Inferior parietal cortex (tissue), 1 donor: ENCODE measurements around the gene XRCC6.
"Not testable (repeated sequence)": the region's sequence is repeated elsewhere in the genome, so short reads cannot be mapped to it uniquely, and the experiment has no call there.

Experiments used
- DNase-seq: peaks from one replicate; pipeline ENCODE4 v3.0.0-alpha.2; 2016; ENCODE audit errors: extremely low spot score

The XRCC6 gene

DNA sequence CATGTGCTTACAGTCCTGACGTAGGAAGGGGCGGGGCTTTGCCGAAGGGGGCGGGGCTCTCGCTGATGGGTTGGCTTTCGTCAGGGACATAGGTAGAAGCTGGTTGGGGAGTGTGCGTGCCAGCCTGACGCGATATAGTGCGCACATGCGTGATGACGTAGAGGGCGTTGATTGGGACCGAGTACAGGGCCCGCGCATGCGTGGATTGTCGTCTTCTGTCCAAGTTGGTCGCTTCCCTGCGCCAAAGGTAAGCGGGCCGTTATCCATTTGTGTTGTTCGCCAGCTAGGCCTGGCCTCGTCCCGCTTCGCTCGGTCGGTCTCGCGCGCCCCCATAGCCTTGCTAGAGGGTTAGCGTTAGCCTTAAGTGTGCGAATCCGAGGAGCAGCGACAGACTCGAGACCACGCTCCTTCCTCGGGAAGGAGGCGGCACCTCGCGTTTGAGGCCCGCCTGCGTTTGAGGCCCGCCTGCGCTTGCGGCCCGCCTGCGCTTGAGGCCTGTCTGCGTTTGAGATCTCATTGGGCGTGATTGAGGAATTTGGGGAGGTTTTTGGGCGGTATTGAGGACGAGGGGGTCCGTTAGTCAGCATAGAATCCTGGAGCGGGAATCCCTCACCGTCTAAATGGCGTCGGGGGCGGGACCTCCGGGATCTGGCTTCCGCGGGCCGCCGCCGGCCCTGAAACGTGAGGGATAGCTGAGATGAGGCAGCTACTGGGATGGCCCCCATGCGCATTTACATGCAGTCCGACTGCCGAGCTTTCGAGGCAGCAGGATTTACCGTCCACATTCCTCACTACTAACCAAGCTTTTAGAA lies at the start of gene XRCC6:
TSS of gene XRCC6 (plus strand) at position 197 of the 812 bp plus-strand sequence. CDS start 710 bp downstream, outside the sequence.
- peak; percentile 99 for DNase-seq

DNA sequence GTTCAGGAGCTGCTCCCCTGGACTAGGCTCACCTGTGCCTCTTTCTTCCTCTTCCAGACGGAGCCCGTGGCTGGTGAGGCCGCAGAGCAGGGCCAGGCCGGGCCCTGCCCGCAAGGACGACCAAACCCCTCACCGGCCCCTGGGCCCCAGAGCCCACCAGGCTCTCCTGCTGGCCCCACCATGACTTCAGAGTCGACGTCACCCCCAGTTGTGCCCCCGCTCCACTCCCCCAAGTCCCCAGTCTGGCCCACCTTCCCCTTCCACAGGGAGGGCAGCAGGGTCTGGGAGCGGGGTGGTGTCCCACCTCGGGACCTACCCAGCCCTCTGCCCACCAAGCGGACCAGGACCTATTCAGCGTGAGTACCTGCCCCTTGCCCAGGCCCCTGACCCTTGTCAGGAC lies 49.3 kb upstream of the XRCC6 start:
- no peak for DNase-seq

DNA sequence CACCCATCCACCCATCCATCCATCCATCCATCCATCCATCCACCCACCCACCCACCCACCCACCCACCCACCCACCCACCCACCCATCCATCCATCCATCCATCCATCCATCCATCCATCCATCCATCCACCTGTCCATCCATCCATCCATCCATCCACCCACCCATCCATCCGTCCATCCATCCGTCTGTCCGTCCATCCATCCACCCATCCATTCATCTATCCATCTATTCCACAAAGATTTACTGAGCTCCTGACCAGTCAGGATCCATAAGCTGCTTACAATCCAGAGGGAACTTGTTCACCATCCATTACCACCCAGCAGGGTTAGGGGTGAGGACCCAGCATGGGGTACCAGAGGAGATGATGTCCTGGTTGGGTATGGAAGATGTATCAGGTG lies 48.8 kb upstream of the XRCC6 start:
- DNase-seq = not testable (repeated sequence)

DNA sequence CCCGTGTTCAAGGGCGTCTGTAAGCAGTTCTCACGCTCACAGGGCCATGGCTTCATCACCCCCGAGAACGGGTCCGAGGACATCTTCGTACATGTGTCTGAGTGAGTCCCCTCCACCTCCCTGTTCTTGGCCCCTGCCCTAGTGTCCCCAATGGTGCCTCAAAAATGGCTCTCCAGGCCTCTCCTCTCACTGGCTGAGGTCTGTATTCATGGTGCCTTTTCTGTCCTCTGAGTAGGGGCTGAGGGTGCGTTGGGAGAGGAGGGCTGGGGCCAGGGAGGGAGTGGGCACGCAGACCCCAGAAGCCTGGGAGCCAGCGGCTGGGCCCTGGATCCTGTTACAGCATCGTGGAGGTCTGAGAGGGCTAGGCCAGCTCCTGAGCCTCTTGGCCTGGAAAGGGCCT lies 47.4 kb upstream of the XRCC6 start:
- DNase-seq = no peak

DNA sequence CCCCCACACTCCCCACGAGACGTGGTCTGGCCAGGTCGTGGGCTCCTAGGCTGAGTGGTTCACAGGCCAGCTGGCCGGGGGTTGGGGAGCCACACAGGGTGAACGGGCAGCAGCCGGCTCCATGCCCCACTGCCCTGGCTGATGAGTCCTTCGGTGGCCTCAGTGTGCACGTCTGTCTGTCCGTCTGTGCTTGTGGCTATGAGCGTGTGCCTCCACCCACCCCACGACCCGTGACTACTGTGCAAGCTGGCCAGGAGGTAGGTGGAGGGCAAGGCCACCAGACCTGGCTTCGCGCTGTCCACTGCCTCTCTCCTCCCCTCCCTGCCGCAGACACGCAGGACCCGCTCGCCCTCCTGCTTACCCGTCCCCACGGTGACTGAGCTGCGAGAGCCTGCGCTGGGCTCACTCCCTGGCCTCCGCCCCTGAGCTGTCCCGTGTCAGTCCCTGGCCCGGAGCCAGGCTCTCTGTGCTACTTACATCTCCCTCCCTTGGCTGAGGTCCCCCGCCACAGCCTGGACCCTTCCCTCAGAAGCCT lies 46.2 kb upstream of the XRCC6 start:
- no peak for DNase-seq

DNA sequence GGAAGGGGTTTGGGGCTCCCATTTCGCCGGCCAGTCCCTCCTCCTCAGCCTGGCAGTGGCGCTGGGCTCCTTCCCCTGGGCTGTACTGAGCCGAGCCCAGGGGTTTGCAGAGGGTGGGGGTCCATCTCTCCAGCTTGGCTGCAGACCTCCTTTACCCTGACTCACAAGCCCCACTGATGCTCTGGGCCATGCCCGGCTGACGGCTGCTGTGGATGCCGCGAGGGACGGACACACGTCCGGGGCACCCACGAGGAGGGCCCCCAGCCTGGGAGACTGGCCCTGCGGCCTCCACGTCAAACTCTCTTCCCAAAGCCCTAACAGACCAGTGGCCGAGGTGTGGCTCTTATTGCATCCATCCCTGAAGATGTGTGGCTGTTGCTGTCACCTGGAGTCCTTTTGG lies 45.6 kb upstream of the XRCC6 start:
- no peak for DNase-seq

DNA sequence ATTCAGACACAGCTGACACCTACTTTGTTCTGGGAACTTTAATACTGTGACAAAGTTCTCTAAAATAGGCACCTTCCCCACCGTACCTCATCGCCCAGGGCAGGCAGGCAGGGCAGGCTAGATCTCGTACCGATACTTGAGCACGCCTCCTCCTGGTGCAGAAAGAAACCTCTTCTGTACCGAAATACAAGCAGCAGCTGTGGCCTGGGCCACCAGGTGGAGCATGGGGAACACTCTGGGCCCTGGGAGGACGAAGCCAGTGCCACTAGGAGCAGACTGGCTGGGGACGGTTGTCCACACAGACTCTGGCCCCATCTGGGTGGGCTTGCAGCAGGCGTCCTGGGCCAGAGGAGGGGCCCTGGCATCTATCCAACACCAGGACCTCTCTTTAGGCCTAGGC lies 44.2 kb upstream of the XRCC6 start:
- DNase-seq = no peak

DNA sequence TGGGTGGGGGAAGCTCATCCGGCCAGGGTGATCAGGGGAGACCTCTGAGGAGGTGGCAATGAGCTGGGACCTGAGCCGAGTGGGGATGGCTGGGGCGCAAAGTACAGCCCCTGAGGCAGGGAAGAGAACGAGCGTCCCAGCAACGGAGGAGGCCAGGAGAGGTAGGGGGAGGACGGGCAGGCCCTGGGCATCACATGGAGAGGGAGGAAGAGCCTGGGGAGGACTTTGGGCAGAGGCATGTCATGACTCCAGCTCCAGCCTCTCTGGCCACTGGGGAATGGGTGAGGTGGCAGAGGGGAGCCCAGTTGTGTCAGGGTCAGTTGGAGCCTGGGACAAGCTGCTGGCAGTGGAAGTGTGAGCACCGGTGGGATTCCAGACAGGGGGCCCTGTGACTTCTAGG lies 43.0 kb upstream of the XRCC6 start:
- DNase-seq = no peak

DNA sequence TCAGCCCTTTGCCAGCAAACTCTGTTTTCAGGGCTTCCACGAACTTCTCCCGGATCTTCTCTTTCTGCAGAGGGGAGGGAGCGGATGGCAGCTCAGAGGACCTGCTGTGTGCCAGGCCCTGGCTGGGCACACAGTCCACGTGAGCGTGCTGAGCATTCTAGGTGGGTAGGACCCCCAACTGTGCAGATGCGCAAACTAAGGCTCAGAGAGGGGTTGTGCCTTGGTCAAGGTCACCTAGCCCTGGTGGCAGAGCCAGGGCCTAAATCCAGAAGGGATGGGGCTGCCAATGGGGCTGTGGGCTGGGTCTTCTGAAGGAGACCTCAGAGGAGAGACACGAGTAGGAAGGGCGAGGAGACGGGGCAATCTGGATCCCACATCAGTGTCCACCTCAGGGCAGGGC lies 42.3 kb upstream of the XRCC6 start:
- no peak for DNase-seq

DNA sequence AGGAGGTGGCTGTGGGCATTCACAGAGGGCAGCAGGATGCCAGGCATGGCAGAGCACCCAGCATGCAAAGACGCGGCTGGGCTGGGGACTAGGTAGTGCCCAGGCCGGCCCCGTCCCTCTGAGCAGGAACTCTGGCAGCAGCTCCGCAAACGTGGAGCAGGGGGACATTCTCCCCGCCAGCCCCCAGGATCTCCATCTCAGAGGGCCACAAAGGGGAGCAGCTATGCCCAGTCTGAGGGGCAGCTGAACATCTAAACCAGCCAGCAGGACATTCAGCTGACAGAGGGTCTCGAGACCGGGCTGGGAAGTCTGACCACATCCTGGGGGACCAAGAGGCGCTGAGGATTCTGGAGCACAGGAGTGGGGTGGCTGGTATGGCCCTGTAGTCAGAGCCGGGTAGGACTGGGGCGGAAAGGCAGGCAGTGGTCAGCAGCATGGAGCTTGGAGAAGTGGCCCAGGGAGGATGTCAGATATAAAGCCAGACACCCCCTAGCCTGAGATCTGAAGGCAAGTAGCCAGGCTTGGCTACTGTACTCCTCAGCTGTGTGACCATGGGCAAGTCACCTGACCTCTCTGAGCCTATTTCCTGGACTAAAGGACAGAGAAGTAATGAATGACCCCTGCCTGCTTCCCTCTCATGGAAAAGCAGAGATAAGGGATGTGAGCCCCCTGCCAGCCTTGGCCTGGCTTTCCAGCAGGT lies 41.6 kb upstream of the XRCC6 start:
- no peak for DNase-seq

DNA sequence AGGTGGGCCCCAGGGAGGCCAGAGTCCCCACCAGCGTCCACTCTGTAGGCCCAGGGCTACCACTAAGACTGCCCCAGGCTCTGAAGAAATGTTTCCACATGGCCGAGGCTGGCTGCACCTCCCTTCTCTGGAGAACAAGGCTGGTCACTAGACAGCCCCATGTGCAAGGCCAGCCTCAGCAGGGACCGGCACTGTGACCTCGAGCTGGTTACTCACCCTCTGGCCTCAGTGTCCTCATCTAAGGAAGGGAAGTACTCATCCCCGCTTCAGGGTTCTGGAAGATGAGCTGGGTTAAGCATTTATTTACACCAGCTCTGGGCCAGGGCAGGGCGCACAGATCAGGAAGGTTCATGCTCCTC lies 41.1 kb upstream of the XRCC6 start:
- no peak for DNase-seq

DNA sequence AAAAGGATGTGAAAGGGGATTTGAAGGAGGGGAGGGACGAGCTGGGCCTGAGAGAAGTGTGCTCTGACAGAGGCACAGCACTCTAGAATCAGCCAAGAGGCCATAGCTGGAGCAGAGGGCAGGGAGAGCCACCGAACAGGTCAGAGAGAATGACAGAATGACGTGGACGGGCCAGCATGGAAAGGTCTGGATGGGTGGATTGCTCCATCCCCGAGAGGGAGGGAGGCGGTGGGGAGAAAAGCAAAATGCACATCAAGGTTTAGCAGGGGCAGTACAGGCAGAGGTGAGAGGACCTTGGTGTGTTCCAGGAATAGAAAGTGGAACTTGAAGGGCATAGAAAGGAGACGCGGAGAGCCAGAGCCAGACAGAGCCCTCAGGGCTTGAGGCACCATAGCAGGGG lies 38.4 kb upstream of the XRCC6 start:
- no peak for DNase-seq

DNA sequence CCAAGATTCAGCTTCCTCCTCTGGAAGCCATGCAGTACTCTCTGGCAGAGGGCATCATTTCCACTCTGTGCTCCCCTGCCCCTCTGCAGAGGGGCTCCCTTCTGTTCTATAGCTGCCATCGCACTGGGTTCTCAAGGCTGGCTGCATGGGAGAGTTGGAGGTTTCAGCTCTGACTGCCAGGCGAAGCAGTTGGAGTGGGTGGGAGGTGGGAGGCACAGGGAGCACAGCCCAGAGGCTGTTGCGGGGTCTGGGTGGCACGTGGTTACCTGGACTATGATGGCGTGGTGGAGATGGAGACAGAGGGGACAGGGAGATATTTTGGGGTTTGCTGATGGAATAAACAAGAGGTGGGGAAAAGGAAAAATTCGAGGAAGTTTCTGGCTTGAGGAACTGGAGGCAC lies 36.2 kb upstream of the XRCC6 start:
- no peak for DNase-seq

DNA sequence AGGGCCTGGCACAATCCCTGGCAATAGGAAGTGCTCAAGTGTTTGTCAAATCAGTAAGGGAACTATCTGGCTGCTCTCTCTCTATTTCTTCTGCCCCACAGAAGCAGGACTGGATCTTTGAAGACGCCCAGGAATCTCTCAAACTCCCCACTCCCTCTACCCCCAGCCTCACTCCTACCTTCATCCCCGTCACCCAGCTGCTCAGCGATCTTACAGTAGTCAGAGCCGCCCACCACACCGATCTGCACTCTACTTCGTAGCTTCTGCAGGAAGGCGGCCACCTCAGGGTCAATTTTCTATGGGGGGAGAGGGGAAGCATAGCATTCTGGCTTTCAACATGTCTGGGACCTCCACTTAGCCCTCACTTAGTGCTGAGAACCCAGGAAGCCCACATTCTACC lies 35.2 kb upstream of the XRCC6 start:
- DNase-seq = no peak

DNA sequence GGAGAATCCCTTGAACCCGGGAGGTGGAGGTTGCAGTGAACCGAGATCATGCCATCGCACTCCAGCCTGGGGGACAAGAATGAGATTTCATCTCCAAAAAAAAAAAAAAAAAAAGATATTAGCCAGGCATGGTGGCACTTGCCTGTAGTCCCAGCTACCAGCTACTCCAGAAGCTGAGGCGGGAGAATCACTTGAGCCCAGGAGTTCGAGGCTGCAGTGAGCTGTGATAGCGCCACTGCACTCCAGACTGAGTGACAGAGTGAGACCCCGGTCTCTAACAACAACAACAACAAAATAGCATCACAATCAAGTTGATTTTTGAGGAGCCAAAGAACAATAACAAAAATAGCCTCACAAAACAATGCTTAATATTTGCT lies 33.8 kb upstream of the XRCC6 start:
- DNase-seq = no peak

DNA sequence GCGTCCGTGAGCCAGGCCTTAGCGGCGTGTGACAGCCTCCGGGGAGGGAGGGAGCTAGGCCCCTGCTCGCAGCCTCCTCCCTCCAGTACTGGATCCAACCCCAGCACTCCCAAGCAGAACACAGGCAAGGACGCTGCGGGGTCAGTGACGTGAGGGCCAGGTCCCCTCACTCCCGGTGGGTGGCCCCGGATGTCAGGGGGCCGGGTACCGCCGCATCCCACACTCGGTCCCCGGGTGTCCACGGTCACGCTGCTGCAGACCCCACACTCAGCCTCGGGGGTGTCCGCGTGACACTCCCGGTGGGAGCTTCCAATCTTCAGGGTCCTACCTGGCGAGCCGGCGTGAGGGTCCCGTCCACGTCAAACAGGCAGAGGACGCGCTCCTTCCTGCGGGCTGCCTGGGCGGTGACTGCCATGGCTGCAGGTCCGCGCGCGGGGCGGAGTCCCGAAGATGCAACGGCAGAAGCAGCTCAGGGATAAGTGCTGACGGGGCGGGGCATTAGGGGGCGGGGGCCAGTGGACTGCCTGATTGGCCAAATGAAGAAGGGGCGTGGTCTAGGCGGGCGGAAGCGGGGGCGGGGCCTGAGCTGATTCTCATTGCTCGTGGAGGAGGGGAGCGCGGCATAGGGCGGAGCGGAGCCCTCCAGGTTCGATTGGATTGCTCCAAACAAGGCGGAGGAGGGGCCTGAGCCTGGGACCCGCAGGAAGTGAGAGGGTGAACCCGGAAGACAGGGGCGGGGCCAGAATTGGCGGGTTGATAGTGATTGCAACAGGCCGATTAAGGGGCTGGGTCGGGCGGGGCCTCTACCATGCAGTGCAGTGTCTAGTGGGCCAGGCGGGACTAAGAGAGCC lies 31.5 kb upstream of the XRCC6 start, which contains the start of gene PMM1:
TSS of gene PMM1 (minus strand) at position 450 of the 851 bp plus-strand sequence. CDS start at position 415, 35 bp downstream.
- peak; percentile 97 for DNase-seq

DNA sequence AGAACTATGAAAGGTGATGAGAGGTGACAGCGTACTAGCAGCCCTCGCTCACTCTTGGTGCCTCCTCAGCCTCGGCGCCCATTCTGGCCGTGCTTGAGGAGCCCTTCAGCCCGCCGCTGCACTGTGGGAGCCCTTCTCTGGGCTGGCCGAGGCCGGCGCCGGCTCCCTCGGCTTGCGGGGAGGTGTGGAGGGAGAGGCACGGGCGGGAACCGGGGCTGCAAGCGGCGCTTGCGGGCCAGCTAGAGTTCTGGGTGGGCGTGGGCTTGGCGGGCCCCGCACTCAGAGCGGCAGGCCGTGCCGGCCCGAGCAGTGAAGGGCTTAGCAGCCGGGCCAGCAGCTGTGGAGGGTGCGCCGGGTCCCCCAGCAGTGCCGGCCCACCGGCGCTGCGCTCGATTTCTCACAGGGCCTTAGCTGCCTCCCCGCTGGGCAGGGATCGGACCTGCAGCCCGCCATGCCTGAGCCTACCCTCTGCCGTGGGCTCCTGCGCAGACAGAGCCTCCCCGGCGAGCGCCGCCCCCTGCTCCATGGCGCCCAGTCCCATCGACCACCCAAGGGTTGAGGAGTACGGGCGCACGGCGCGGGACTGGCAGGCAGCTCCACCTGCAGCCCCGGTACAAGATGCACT lies 27.6 kb upstream of the XRCC6 start:
- DNase-seq = not testable (repeated sequence)

DNA sequence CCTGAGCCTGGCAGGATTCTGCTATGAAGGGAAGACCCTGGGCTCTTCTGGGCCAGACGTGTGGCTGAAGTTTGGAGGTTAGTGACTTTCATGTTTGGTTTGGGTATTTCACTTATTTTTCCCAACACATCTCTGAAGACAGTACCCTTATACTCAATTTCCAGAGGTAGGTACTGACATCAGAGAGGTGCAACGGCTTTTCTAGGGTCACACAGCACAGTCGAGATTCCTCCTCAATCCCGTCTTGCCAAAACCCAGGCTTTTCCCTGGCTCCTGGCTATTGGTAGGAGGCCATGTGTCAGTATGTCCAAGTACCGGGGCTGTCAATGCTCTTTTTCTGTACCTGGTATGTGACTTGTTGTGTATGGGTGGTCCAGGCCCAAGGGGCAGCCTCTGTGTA lies 25.4 kb upstream of the XRCC6 start:
- DNase-seq = no peak

DNA sequence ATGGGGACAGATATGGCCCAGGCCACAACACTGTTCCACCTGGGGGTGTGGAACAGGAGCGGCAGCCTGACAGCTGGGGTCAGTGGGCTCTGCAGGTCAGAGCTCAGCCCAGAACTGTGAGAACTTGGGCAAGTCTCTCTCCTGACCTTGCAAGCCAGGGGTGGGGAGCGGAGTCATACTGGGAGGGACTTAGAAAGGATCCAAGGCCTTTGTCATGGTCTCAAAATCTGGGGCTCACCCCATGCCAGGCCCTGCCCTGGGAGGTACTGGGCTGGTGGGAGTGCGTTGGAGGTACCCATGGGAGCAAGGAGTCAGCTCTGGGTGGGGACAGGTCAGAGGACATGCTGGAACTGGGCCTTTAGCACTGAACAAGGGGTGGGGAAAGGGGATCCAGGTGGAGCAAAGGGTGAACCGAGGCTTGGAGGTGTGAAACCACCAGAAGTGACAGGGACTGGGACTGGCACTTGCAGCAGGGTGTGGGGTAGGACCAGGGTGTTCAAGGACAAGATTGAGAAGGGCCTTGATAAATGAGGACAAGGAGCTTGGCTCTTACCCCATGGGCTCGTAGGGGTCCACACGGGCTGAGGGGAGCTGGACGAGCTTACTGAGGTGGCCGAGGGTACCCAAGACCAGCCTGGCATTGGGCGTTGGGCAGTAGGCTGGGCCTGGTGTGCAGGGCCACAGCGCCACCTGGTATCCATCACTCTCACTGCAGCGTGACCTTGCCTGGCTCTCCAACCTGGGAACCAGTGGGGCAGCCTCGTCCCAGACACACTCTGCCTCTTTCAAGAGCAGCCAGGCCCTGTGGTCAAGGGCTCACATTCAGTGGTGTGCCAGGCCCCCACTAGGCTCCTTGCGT lies 24.1 kb upstream of the XRCC6 start:
- peak; percentile 18 for DNase-seq

DNA sequence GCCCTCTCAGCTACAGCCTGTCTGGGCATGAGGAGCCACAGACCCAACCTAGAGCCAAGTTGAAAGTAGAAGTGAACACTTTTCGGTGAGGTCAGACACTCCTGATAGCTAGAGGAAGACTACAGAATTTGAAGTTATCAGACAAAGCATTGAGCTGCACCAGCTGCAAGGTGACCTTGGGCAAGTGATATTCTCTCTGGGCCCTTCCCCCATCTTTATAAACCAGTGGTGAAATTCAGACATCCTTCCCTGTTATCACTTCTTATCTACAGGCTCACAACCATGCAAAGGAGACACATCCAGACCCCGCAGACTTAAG lies 23.5 kb upstream of the XRCC6 start:
- no peak for DNase-seq

DNA sequence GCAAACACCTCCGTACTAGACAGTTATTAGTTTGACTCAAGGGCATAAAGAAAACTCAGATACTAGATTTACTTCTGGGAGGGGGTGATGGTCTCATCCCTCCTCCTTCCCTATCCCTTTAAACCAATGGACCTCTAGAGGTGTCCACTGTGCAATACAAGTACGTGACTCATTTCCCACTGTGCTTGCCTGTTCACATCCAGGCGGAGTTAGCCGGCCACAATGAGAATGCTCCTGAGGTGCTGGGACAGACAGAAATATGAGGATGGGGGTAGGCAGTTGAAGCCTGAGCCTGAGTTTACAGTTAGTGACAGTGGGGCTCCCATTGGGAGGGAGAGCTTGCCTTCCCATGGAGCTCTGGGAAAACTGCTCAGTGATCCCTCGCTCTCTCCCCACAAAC lies 23.0 kb upstream of the XRCC6 start:
- DNase-seq = no peak
